ENCODE data around the gene TOX3. TPM values are rescaled to one million over a fixed set of nuclear protein-coding genes. Genes with fewer than 3 reads are reported as not detected.

TOX3 gene
- total RNA-seq, 2 donors from 2014 or later: 4.8 to 8.5 TPM

DNA sequence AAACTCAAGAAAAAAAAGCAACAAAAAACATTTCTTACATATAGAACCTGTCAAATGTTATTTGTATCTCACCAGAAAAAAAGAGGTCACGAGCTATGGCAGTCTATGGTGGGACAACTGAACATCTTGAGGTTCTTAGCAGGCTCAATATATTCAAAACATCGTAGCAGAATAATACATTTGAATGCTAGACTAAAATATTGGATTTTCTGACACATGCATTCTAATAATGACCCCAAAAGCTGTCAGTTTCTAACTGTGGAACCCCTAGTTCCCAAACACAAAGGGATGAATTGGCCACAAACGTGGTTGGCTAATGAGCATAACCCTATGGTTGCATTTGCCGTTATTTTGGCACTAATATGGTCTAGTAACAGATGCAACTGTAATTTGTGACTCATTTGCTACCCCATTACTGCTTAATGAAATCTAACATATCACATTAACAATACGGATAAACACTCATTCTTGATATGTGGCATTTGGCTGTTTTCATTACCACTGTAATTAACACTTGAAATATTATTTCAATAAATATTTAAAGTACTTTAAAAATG, 81.2 kb downstream of the TOX3 start:
- Mint-ChIP-seq H3K4me1 (peaks cover 25% of the 10 kb centered on the region), H3K27me3 (ENCODE audit: insufficient read depth) (no peaks in the 10 kb centered on the region), H3K4me3 (no peak overlapping the region), H3K9me3 (no peaks in the 10 kb centered on the region), H3K27ac (no peak overlapping the region), H3K36me3 (ENCODE audit: low read depth) (peaks cover 10% of the 10 kb centered on the region)
- Histone ChIP-seq H3K27me3 (ENCODE audit: control insufficient read depth, insufficient read depth, low read length, poor library complexity, severe bottlenecking) (no peaks in the 10 kb centered on the region), H3K4me1 (ENCODE audit: control insufficient read depth, insufficient read depth, low read length) (peaks cover 3% of the 10 kb centered on the region), H3K27ac (ENCODE audit: low read depth, low read length) (no peak overlapping the region), H3K4me3 (ENCODE audit: low read length) (no peak overlapping the region), H3K9ac (ENCODE audit: extremely low read depth, low read length, poor library complexity, severe bottlenecking) (no peak overlapping the region), H3K9me3 (ENCODE audit: control insufficient read depth, low read length) (no peaks in the 10 kb centered on the region), H3K36me3 (ENCODE audit: control insufficient read depth, insufficient read depth, low read length) (no peaks in the 10 kb centered on the region)
- DNase-seq: no peak
- 91 to 93% methylated on average over 2 to 5 of the region's 5 CpGs for WGBS, 2 experiments (ENCODE audit: insufficient coverage in 1 of 2, insufficient read length in 1 of 2)
- TF ChIP-seq, protein P1, sequence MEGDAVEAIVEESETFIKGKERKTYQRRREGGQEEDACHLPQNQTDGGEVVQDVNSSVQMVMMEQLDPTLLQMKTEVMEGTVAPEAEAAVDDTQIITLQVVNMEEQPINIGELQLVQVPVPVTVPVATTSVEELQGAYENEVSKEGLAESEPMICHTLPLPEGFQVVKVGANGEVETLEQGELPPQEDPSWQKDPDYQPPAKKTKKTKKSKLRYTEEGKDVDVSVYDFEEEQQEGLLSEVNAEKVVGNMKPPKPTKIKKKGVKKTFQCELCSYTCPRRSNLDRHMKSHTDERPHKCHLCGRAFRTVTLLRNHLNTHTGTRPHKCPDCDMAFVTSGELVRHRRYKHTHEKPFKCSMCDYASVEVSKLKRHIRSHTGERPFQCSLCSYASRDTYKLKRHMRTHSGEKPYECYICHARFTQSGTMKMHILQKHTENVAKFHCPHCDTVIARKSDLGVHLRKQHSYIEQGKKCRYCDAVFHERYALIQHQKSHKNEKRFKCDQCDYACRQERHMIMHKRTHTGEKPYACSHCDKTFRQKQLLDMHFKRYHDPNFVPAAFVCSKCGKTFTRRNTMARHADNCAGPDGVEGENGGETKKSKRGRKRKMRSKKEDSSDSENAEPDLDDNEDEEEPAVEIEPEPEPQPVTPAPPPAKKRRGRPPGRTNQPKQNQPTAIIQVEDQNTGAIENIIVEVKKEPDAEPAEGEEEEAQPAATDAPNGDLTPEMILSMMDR (conservative IDR thresholded peaks at IDR 0.05): no peak

- Mint-ChIP-seq H3K4me3 (no peak overlapping the region), H3K4me1 (peaks cover 23% of the 10 kb centered on the region), H3K27ac (no peak overlapping the region), H3K36me3 (ENCODE audit: low read depth) (peaks cover 10% of the 10 kb centered on the region), H3K27me3 (ENCODE audit: insufficient read depth) (no peaks in the 10 kb centered on the region), H3K9me3 (no peaks in the 10 kb centered on the region)
- Histone ChIP-seq H3K27ac (ENCODE audit: low read depth, low read length) (no peak overlapping the region), H3K4me3 (ENCODE audit: low read length) (no peak overlapping the region), H3K36me3 (ENCODE audit: control insufficient read depth, insufficient read depth, low read length) (no peaks in the 10 kb centered on the region), H3K9me3 (ENCODE audit: control insufficient read depth, low read length) (no peaks in the 10 kb centered on the region), H3K27me3 (ENCODE audit: control insufficient read depth, insufficient read depth, low read length, poor library complexity, severe bottlenecking) (no peaks in the 10 kb centered on the region), H3K4me1 (ENCODE audit: control insufficient read depth, insufficient read depth, low read length) (peaks cover 3% of the 10 kb centered on the region), H3K9ac (ENCODE audit: extremely low read depth, low read length, poor library complexity, severe bottlenecking) (no peak overlapping the region)
- 93 to 100% methylated on average over 2 to 6 of the region's 8 CpGs for WGBS, 2 experiments (ENCODE audit: insufficient coverage in 1 of 2, insufficient read length in 1 of 2)
- DNase-seq: no peak
- TF ChIP-seq, protein P1 (conservative IDR thresholded peaks at IDR 0.05): no peak
Measured at GRCh38 chr16:52463904-52464303, 83.0 kb downstream of the TOX3 start.

DNA sequence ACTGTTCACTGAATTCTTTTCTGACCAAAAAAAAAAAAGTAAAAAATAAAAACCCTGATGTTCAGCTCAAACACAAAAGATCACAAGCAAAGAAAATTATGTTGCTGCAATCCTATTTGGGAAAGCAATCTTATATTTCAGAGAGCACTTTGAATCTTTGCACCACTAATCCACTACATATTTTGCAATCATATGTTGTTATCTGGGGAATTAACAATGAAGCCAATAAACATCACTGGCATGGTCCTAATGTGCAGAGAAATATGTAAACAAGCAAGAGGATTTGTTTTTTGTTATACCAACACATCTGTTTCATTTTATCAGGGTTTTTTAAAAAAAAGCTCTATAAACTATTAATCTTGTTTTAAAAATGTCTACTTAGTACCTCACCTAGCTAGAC, 84.1 kb downstream of the TOX3 start:
- H3K27ac Mint-ChIP-seq: no peak overlapping the region

More for the DNA sequence above, 84.1 kb downstream of the TOX3 start:
- Histone ChIP-seq H3K27ac (ENCODE audit: low read depth, low read length) (no peak overlapping the region), H3K27me3 (ENCODE audit: control insufficient read depth, insufficient read depth, low read length, poor library complexity, severe bottlenecking) (no peaks in the 10 kb centered on the region), H3K36me3 (ENCODE audit: control insufficient read depth, insufficient read depth, low read length) (no peaks in the 10 kb centered on the region), H3K4me3 (ENCODE audit: low read length) (no peak overlapping the region), H3K9me3 (ENCODE audit: control insufficient read depth, low read length) (no peaks in the 10 kb centered on the region), H3K4me1 (ENCODE audit: control insufficient read depth, insufficient read depth, low read length) (peaks cover 3% of the 10 kb centered on the region), H3K9ac (ENCODE audit: extremely low read depth, low read length, poor library complexity, severe bottlenecking) (no peak overlapping the region)
- no peaks in the 10 kb centered on the region for H3K27me3 Mint-ChIP-seq (ENCODE audit: insufficient read depth)
- H3K9me3 Mint-ChIP-seq: no peaks in the 10 kb centered on the region
- no peak for DNase-seq
- H3K4me1 Mint-ChIP-seq: peaks cover 17% of the 10 kb centered on the region
- no peak overlapping the region for H3K4me3 Mint-ChIP-seq
- TF ChIP-seq, protein P1 (conservative IDR thresholded peaks at IDR 0.05): no peak
- peaks cover 10% of the 10 kb centered on the region for H3K36me3 Mint-ChIP-seq (ENCODE audit: low read depth)

Data from endodermal cell (in vitro differentiated cells).